Fibroblast of the aortic adventitia (primary cell): ENCODE measurements around the gene IP6K3. TPM values are rescaled to one million over a fixed set of nuclear protein-coding genes. Genes with fewer than 3 reads are reported as not detected.

Experiments
- DNase-seq: peaks from one replicate; pipeline ENCODE4 v3.0.0-alpha.2; 2010; ENCODE audit warnings: low read depth
- H3K4me3 ChIP-seq: 2 replicates; pipeline ENCODE4 v1.5.1; 2011; ENCODE audit warnings: low read depth, mild to moderate bottlenecking, control low read depth, low read length, moderate library complexity
- CTCF ChIP-seq: IDR thresholded peaks from 2 replicates; pipeline ENCODE4 v1.5.1; 2011; ENCODE audit warnings: mild to moderate bottlenecking, low read length, control low read depth, inconsistent platforms; ENCODE audit not compliant: insufficient read depth
- total RNA-seq: library from RNA; depleted of rRNA; stranded (reverse); fragments of >200 nt; gene quantifications from 2 replicates; pipeline ENCODE4 v1.2.3, GENCODE V29; 2012; ENCODE audit warnings: low replicate concordance

Gene IP6K3
- total RNA-seq, 1 donor = not detected

- no peak overlapping the region for H3K4me3 ChIP-seq
- TF ChIP-seq CTCF = no peak
- no peak for DNase-seq
Observed at GRCh38 chr6:33708516-33709204, 38.0 kb downstream of the IP6K3 start.

GRCh38 chr6:33707771-33708170 is 38.9 kb downstream of the IP6K3 start:
- DNase-seq = no peak
- TF ChIP-seq CTCF = no peak
- no peak overlapping the region for H3K4me3 ChIP-seq

GRCh38 chr6:33705955-33706725 is 40.6 kb downstream of the IP6K3 start:
- H3K4me3 ChIP-seq = no peak overlapping the region
- no peak for DNase-seq
- no peak for TF ChIP-seq CTCF

GRCh38 chr6:33705268-33705885 is 41.3 kb downstream of the IP6K3 start:
- TF ChIP-seq CTCF = no peak
- no peak overlapping the region for H3K4me3 ChIP-seq
- no peak for DNase-seq

GRCh38 chr6:33704215-33705066 is 42.3 kb downstream of the IP6K3 start:
- no peak for TF ChIP-seq CTCF
- H3K4me3 ChIP-seq = no peak overlapping the region
- DNase-seq = no peak

GRCh38 chr6:33702345-33702977 is 44.2 kb downstream of the IP6K3 start:
- peak; percentile 68 for TF ChIP-seq CTCF
- H3K4me3 ChIP-seq = no peak overlapping the region
- DNase-seq = peak; percentile 64
